A549 (cell line): ENCODE data around the gene FUCA2. TPM values are rescaled to one million over a fixed set of nuclear protein-coding genes. Genes with fewer than 3 reads are reported as not detected.

ENCODE experiments used
- ATAC-seq, 2 experiments: fragments of 200-7000 bp in 1 of 2; fragments of >200 bp in 1 of 2; cut with Nextera tagmentation in 1 of 2; cut with Tn5 transposase in 1 of 2; 3 replicates each; pipeline versions ENCODE4 v1.8.0 to v1.9.1; 2018 to 2020; ENCODE audit warnings: mild to moderate bottlenecking in 1 of 2, moderate library complexity in 1 of 2
- CTCF ChIA-PET: fragments of 300-600 bp; sonication (Branson Sonifier 250); formaldehyde crosslinking; extraction: SDS; loops from one replicate; lab custom pipeline; 2021; ENCODE audit warnings: antibody characterized with exemption, inconsistent platforms; lab: Yijun Ruan, JAX
- POLR2A ChIA-PET: fragments of 350-600 bp; formaldehyde crosslinking; extraction: SDS; loops from one replicate; lab custom pipeline; 2021; ENCODE audit warnings: antibody characterized with exemption, inconsistent platforms; lab: Yijun Ruan, JAX
- DNase-seq, 2 experiments: peaks; one replicate each; pipeline versions ENCODE4 v3.0.0 to v3.0.0-alpha.2; 2011 to 2016; ENCODE audit warnings: low read depth in 1 of 2, low spot score in 1 of 2
- FAIRE-seq: peaks from 2 replicates; lab custom pipeline; 2011; peaks lifted over from hg19 to GRCh38; lab: Jason Lieb, UNC
- H3K27ac ChIP-seq, 2 experiments: fragments of >200 bp; sonication (Bioruptor Twin); formaldehyde crosslinking; 3 replicates each; pipeline ENCODE4 v1.5.1; 2016 to 2017
- H3K4me1 ChIP-seq: fragments of >200 bp; sonication (Bioruptor Twin); formaldehyde crosslinking; 3 replicates; pipeline ENCODE4 v1.6.1; 2016
- H3K4me2 ChIP-seq: fragments of >200 bp; sonication (Bioruptor Twin); formaldehyde crosslinking; 3 replicates; pipeline ENCODE4 v1.6.1; 2016
- H3K4me3 ChIP-seq: fragments of >200 bp; sonication (Bioruptor Twin); formaldehyde crosslinking; 3 replicates; pipeline ENCODE4 v1.5.1; 2016
- H3K9me3 ChIP-seq: fragments of >200 bp; sonication (Bioruptor Twin); formaldehyde crosslinking; 3 replicates; pipeline ENCODE4 v1.6.1; 2016
- BCL3 ChIP-seq: fragments of >200 bp; sonication (Bioruptor Twin); formaldehyde crosslinking; IDR thresholded peaks from 3 replicates; pipeline ENCODE4 v1.6.1; 2016
- EHMT2 ChIP-seq: fragments of 200-600 bp; sonication (generic); IDR thresholded peaks from 2 replicates; pipeline ENCODE4 v1.6.1; 2016; ENCODE audit warnings: antibody characterized with exemption, low read depth, mild to moderate bottlenecking, moderate library complexity
- HES2 ChIP-seq: fragments of >200 bp; sonication (Bioruptor Twin); formaldehyde crosslinking; IDR thresholded peaks from 2 replicates; pipeline ENCODE4 v1.6.1; 2016
- HEYL ChIP-seq: fragments of 250-450 bp; sonication (Bioruptor Pico); IDR thresholded peaks from 2 replicates; pipeline ENCODE4 v1.8.0; 2021; ENCODE audit warnings: mild to moderate bottlenecking, moderate library complexity
- HOXB13 ChIP-seq: fragments of 250-450 bp; sonication (Bioruptor Pico); IDR thresholded peaks from 2 replicates; pipeline ENCODE4 v1.5.0; 2020; ENCODE audit warnings: low read depth, mild to moderate bottlenecking, moderate library complexity
- MAFK ChIP-seq: fragments of 450-650 bp; IDR thresholded peaks from 2 replicates; pipeline ENCODE4 v1.6.1; 2014; ENCODE audit not compliant: partially characterized antibody
- MAZ ChIP-seq: fragments of 150-350 bp; IDR thresholded peaks from 2 replicates; pipeline ENCODE4 v1.6.1; 2014; ENCODE audit warnings: antibody characterized with exemption, low read depth, low read length, borderline replicate concordance
- MYC ChIP-seq: IDR thresholded peaks from 2 replicates; pipeline ENCODE4 v1.6.1; 2012; ENCODE audit warnings: mild to moderate bottlenecking, inconsistent platforms, low read length, improper control_type of control experiment, borderline replicate concordance
- NFE2L2 ChIP-seq: fragments of 150-350 bp; conservative IDR thresholded peaks from 2 replicates; pipeline ENCODE4 v1.6.1; 2014; ENCODE audit warnings: low read length
- RAD21 ChIP-seq, 2 experiments: fragments of >200 bp in 1 of 2; sonication (Bioruptor Twin) in 1 of 2; formaldehyde crosslinking in 1 of 2; IDR thresholded peaks in 1 of 2; conservative IDR thresholded peaks in 1 of 2; 2 replicates in 1 of 2; 3 replicates in 1 of 2; pipeline ENCODE4 v1.6.1; 2012 to 2018; ENCODE audit warnings: inconsistent platforms in 1 of 2
- RARB ChIP-seq: fragments of 250-450 bp; sonication (Bioruptor Pico); IDR thresholded peaks from 2 replicates; pipeline ENCODE4 v1.8.0; 2021; ENCODE audit warnings: mild to moderate bottlenecking, moderate library complexity
- REST ChIP-seq: fragments of 200-600 bp; sonication (generic); IDR thresholded peaks from 2 replicates; pipeline ENCODE4 v1.6.1; 2016; ENCODE audit warnings: antibody characterized with exemption, mild to moderate bottlenecking, moderate library complexity
- RFX5 ChIP-seq: fragments of 450-650 bp; IDR thresholded peaks from 2 replicates; pipeline ENCODE4 v1.7.1; 2014; ENCODE audit warnings: antibody characterized with exemption, mild to moderate bottlenecking, moderate library complexity
- TFCP2L1 ChIP-seq: fragments of 250-450 bp; sonication (Bioruptor Pico); IDR thresholded peaks from 2 replicates; pipeline ENCODE4 v1.5.0; 2021; ENCODE audit warnings: mild to moderate bottlenecking
- TP53 ChIP-seq: fragments of 250-450 bp; sonication (Bioruptor Pico); IDR thresholded peaks from 2 replicates; pipeline ENCODE4 v1.5.0; 2021; ENCODE audit warnings: mild to moderate bottlenecking, moderate library complexity
- USF2 ChIP-seq: fragments of 450-650 bp; IDR thresholded peaks from 2 replicates; pipeline ENCODE4 v1.6.1; 2014; ENCODE audit warnings: antibody characterized with exemption
- ZC3H11A ChIP-seq: fragments of 450-650 bp; IDR thresholded peaks from 2 replicates; pipeline ENCODE4 v1.6.1; 2014; ENCODE audit warnings: antibody characterized with exemption, mild to moderate bottlenecking
- ZFP36 ChIP-seq: fragments of 450-650 bp; IDR thresholded peaks from 2 replicates; pipeline ENCODE4 v1.6.1; 2014; ENCODE audit warnings: borderline replicate concordance; ENCODE audit not compliant: partially characterized antibody
- WGBS: methylation state at CpG from one replicate; pipeline ENCODE4 v1.1.6; 2017; ENCODE audit errors: missing lambda C conversion rate; 5-methylcytosine and 5-hydroxymethylcytosine counted together
- polyA plus RNA-seq, 4 experiments: library from polyadenylated mRNA; depleted of rRNA in 3 of 4; stranded (reverse); fragments of >200 nt; fragmentation: RNase III in 1 of 4; extraction: RNeasy Plus Mini Kit Qiagen cat#74134 plus additional on column Dnase treatment in 1 of 4; gene quantifications; 2 replicates in 3 of 4; 3 replicates in 1 of 4; pipeline ENCODE4 v1.2.3, GENCODE V29; 2011 to 2017

The FUCA2 gene
- polyA plus RNA-seq, 2 of the 4 experiments (the other 2 are of a cell fraction): 46.9 to 55.5 TPM

- TF ChIP-seq MYC (no peak), ZC3H11A (no peak), BCL3 (no peak), EHMT2 (no peak), NFE2L2 (no peak)
- CTCF ChIA-PET: interaction anchor here (1.4 to 1.5 kb wide), 2 partner anchors 14 to 1086 kb away, joined by 4 to 5 read pairs; no protein-coding TSS in a partner anchor
- Histone ChIP-seq H3K9me3 (no peaks in the 10 kb centered on the region), H3K4me2 (no peak overlapping the region), H3K27ac (no peak overlapping the region), H3K4me3 (no peak overlapping the region), H3K4me1 (no peaks in the 10 kb centered on the region)
- 84% methylated on average over 8 of the region's 9 CpGs for WGBS
- FAIRE-seq (no peak), ATAC-seq (no peak), DNase-seq (no peak)
- POLR2A ChIA-PET: no interaction called here
These were observed 49.7 kb upstream of the FUCA2 start for GRCh38 chr6:143561105-143561704.

GRCh38 chr6:143559051-143559660, 47.6 kb upstream of the FUCA2 start:
- no peak for ATAC-seq
- no peak overlapping the region for H3K27ac ChIP-seq
- no peaks in the 10 kb centered on the region for H3K9me3 ChIP-seq
- 98% methylated on average over 3 of the region's 3 CpGs for WGBS
- H3K4me2 ChIP-seq: no peak overlapping the region
- no peak for FAIRE-seq
- DNase-seq: no peak
- H3K4me1 ChIP-seq: no peaks in the 10 kb centered on the region
- POLR2A ChIA-PET: no interaction called here
- TF ChIP-seq HES2 (no peak), REST (no peak), USF2 (no peak), RFX5 (no peak), TFCP2L1 (CRISPR knock-in tag) (no peak), RAD21 (conservative IDR thresholded peaks at IDR 0.05 in 1 of 2, IDR thresholded peaks at IDR 0.05 in 1 of 2) (no peak), HEYL (CRISPR knock-in tag) (no peak), MAZ (no peak), TP53 (CRISPR knock-in tag) (no peak), ZC3H11A (no peak), HOXB13 (CRISPR knock-in tag) (no peak), RARB (no peak), MAFK (no peak), ZFP36 (no peak)
- CTCF ChIA-PET: interaction anchor here (1.5 to 2.1 kb wide), 2 partner anchors 16 to 454 kb away, joined by 4 to 8 read pairs; no protein-coding TSS in a partner anchor
- no peak overlapping the region for H3K4me3 ChIP-seq
